HG03378 (cell line): ENCODE results near the gene CCHCR1.

Experiments
- ATAC-seq: cut with Tn5 transposase; IDR thresholded peaks from one replicate; pipeline ENCODE4 v1.9.1; 2021; ENCODE audit warnings: mild to moderate bottlenecking, moderate library complexity; ENCODE audit not compliant: unreplicated experiment

The CCHCR1 gene

DNA sequence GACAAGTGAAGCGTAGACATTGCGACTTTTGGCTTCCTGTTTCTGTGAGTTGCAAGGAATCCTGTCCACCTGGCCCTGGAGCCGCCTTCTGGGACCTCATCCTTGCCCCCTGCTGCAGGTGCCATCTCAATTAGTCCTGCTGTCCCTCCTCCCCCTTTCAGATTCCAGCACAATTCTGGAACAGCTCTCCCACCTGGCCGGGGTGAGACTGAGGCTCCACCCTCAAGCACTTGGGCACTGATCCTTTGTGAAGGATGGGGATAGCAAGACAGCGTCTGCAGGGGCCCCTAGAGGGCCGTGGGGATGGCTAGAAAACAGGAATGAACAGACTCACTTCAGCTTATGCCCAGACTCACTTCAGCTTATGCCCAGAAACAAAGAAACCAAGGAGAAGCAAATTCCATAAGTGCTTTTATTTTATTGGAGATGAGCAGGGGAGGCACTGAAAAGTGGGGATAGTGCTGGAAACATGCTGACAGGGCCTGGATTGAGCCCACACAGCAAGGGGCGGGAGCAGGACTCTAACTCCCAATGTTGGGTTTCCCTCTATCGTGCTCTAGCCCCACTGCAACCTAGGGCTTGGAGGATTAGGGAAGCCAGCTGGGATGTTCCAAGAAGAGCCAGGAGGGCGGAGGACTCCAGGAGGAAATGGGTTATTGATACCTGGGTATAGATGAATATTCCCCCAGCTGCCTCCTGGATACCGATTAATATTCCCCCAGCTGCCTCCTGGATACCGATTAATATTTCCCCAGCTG lies 46.6 kb downstream of the CCHCR1 start:
- no peak for ATAC-seq

DNA sequence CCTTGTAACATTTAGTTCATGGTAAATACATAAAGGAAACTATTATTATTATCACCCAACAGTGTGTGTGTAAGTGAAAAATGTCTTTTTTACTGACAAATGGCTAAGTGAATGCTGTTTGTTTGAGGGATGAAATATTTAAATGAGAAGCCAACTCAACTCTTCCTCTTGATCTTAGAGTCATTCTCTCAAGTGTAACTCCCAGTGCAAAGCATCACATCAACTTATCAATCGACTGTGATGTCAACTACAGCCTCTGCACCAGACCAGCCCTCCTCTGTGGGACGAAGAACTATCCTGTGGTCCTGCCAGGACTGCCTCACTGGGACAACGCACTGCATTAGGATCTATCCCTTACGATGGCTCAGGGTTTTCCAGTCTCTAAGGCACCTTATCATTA lies 50.5 kb downstream of the CCHCR1 start:
- ATAC-seq = no peak

DNA sequence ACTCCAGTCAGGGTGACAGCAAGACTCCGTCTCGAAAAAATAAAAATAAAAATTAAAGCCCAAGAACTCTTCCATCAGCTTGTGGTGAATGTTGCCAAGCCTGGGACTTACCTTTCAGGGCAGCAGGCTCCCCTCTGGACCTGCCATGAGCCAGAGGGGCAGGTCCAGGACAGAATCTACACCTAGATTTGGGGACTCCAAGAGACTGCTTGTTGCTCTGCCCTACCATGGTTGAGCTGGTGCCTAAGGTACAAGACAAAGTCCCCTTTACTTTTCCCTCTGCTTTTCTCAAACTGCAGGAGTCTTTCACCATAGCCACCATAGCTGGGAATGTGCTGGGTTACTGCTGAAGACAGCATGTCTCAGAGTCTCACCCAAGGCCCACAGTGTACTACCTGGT lies 54.5 kb downstream of the CCHCR1 start:
- no peak for ATAC-seq

DNA sequence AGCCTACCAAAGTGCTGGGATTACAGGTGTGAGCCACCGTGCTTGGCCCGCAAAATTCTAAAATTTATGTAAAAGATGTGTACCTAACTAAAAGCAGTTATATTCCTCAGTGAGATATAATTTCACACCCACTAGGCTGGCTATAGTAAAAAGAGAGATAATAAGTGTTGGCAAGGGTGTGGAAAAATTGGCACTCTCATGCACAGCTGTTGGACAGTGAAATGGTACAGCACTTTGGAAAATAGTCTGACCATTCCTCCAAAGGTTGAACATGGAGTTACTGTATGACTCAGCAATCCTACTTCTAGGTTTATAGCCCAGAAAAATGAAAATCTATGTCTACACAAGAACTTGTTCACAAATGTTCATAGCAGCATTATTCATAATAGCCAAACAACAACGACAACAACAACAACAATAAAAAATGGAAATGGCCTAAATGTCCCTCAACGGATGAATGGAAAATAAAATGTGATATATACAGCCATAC lies 59.1 kb downstream of the CCHCR1 start:
- no peak for ATAC-seq

DNA sequence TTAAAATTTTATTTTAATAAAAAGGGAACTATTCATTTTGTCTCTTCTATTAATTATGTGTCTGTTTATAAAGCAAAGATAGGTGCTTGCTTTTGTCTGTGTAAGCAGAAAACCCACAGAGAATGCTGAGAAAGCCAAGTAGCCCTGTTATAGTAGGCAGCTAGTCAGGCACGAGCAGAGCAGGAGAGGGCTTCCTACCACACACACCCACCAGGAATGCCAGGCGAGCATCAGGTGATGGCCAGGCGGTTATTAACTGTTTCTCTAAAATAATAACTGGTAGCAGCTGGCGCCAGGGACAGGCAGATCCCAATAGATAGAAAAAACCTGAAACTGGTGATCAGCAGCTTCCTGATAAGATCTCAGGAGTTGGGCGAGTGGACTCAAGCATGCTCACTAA lies 60.9 kb downstream of the CCHCR1 start:
- ATAC-seq = no peak

DNA sequence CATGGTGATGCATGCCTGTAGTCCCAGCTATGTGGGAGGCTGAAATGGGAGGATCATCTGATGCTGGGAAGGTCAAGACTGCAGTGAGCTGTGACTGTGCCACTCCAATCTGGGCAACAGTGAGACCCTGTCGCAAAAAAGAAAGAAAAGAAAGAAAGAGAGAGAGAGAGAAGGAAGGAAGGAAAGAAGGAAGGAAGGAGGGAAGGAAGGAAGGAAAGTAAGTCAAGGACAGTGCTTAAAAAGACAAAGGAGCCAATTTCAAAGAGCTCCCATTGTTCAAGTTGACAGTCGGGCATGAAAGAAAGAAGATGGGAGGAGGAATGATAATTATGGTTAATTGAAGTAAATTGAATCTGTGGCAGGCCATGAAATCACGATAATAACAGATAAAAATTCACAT lies 61.4 kb downstream of the CCHCR1 start:
- no peak for ATAC-seq

DNA sequence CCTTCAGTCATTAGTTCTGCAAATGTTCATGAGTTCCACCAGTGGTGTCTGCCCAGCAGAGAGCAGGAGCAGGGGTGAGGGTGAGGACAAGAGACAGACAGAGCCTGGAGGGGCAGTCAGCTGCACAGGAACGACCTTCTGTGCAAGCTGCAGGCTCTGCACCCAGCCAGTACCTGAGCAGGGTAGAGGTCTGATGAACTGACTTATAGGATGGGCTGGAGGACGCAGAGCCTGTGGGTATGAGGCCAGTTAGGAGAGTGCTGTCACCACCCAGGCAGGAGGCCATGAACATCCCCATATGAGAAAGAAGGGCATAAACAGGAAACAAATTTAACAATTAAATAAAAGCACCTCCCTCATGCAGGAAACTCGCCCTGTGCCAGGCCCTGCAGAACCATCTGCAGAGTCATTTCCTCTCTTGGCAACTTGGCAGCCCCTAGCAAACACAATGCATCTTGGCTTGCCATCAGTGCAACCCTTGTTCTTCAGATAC lies 63.2 kb downstream of the CCHCR1 start:
- ATAC-seq = no peak

DNA sequence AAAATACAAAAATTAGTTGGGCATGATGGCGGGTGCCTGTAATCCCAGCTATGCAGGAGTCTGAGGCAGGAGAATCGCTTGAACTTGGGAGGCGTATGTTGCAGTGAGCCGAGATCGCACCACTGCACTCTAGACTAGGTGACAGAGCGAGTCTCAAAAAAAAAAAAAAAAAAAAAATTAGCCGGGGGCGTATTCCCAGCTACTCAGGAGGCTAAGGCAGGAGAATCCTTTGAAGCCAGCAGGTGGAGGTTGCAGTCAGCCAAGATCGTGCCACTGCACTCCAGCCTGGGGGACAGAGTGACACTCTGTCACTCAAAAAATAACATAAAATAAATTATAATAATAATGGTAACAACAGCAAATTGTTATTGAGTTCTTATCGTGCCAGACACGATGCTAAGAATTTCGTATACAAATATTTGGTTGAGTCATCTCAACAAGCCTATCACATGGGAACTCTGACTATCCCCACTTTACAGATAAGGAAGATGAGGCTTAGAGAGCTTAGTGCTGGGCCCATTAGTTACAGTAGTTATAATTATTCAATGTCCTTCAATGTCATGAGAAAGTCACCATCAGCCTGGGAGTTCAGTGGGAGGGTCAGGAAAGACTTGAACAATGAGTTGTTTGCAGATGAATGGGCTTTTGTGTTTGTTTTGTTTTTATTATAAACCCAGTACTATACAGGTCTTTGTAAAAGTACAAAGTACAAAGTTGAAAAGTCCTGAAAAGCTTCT lies 64.7 kb downstream of the CCHCR1 start:
- ATAC-seq = no peak
